Uterus (tissue), 2 donors: Measurements from ENCODE around the gene OLFML2A.

ENCODE experiments used
- CTCF ChIP-seq, 4 experiments: fragments of 200-600 bp in 2 of 4; fragments of 450-650 bp in 2 of 4; sonication (generic) in 2 of 4; IDR thresholded peaks; one replicate each; pipeline ENCODE4 v1.5.1; 2016 to 2019; ENCODE audit warnings: antibody characterized with exemption in 4 of 4, mild to moderate bottlenecking in 2 of 4, moderate library complexity in 1 of 4
- POLR2A ChIP-seq, 2 donors: fragments of 450-650 bp; IDR thresholded peaks; one replicate each; pipeline ENCODE4 v1.6.1; 2016; ENCODE audit warnings: antibody characterized with exemption in 2 of 2, mild to moderate bottlenecking in 1 of 2, moderate library complexity in 1 of 2

GRCh38 chr9:124766326-124766725 lies 10.6 kb upstream of the OLFML2A start:
- TF ChIP-seq POLR2A (IDR thresholded peaks at IDR 0.05) (no peak), CTCF (IDR thresholded peaks at IDR 0.05) (no peak)
